Neural crest cell (in vitro differentiated cells): ENCODE data around the gene TMEM17. TPM values are rescaled to one million over a fixed set of nuclear protein-coding genes. Genes with fewer than 3 reads are reported as not detected.

ENCODE experiments used
- DNase-seq: peaks from one replicate; pipeline ENCODE4 v3.0.0; 2021; ENCODE audit warnings: low read depth, mixed read lengths, low spot score
- H3K27ac Mint-ChIP-seq: one replicate; pipeline ENCODE4 v1.8.0; 2021; ENCODE audit warnings: mild to moderate bottlenecking, mixed read lengths; ENCODE audit not compliant: unreplicated experiment
- H3K27me3 Mint-ChIP-seq: 2 replicates; pipeline ENCODE4 v1.8.0; 2021; ENCODE audit warnings: low read depth, mild to moderate bottlenecking, mixed read lengths
- H3K36me3 Mint-ChIP-seq: 2 replicates; pipeline ENCODE4 v1.8.0; 2021; ENCODE audit warnings: low read depth, mild to moderate bottlenecking, mixed read lengths
- H3K4me1 Mint-ChIP-seq: 2 replicates; pipeline ENCODE4 v1.8.0; 2021; ENCODE audit warnings: mixed read lengths
- H3K4me3 Mint-ChIP-seq: one replicate; pipeline ENCODE4 v1.8.0; 2021; ENCODE audit warnings: mild to moderate bottlenecking, mixed read lengths
- H3K9me3 Mint-ChIP-seq: 2 replicates; pipeline ENCODE4 v1.8.0; 2021; ENCODE audit warnings: mixed read lengths
- CTCF ChIP-seq: fragments of 200-600 bp; sonication (generic); conservative IDR thresholded peaks from 2 replicates; pipeline ENCODE4 v1.5.0; 2021; ENCODE audit warnings: antibody characterized with exemption, mild to moderate bottlenecking
- total RNA-seq: library from RNA; stranded (reverse); gene quantifications from 2 replicates; pipeline ENCODE4 v1.2.1, GENCODE V29; 2021

Gene TMEM17
- total RNA-seq, 1 donor from 2014 or later = 3.1 TPM

GRCh38 chr2:62474176-62474575 is 31.8 kb downstream of the TMEM17 start:
- Mint-ChIP-seq H3K4me1 (peaks cover 30% of the 10 kb centered on the region), H3K27me3 (peaks cover 5% of the 10 kb centered on the region)

GRCh38 chr2:62473246-62473827 is 32.7 kb downstream of the TMEM17 start:
- no peaks in the 10 kb centered on the region for H3K9me3 Mint-ChIP-seq
- peaks cover 5% of the 10 kb centered on the region for H3K27me3 Mint-ChIP-seq
- TF ChIP-seq CTCF = no peak
- H3K36me3 Mint-ChIP-seq = no peaks in the 10 kb centered on the region
- no peak for DNase-seq
- H3K27ac Mint-ChIP-seq = no peak overlapping the region
- H3K4me1 Mint-ChIP-seq = peaks cover 30% of the 10 kb centered on the region
- H3K4me3 Mint-ChIP-seq = no peak overlapping the region

More at GRCh38 chr2:62474176-62474575, 31.8 kb downstream of the TMEM17 start:
- DNase-seq = no peak
- Mint-ChIP-seq H3K36me3 (no peaks in the 10 kb centered on the region), H3K4me3 (no peak overlapping the region), H3K27ac (no peak overlapping the region), H3K9me3 (no peaks in the 10 kb centered on the region)
- no peak for TF ChIP-seq CTCF

GRCh38 chr2:62472312-62472711 is 33.7 kb downstream of the TMEM17 start:
- peaks cover 24% of the 10 kb centered on the region for H3K4me1 Mint-ChIP-seq
- no peak for TF ChIP-seq CTCF
- no peaks in the 10 kb centered on the region for H3K36me3 Mint-ChIP-seq
- peaks cover 5% of the 10 kb centered on the region for H3K27me3 Mint-ChIP-seq
- H3K4me3 Mint-ChIP-seq = no peak overlapping the region
- H3K9me3 Mint-ChIP-seq = no peaks in the 10 kb centered on the region
- H3K27ac Mint-ChIP-seq = no peak overlapping the region
- no peak for DNase-seq

- TF ChIP-seq CTCF = no peak
- H3K27ac Mint-ChIP-seq = no peak overlapping the region
- H3K9me3 Mint-ChIP-seq = no peaks in the 10 kb centered on the region
- no peaks in the 10 kb centered on the region for H3K36me3 Mint-ChIP-seq
- DNase-seq = no peak
- peaks cover 24% of the 10 kb centered on the region for H3K4me1 Mint-ChIP-seq
- H3K4me3 Mint-ChIP-seq = no peak overlapping the region
- peaks cover 5% of the 10 kb centered on the region for H3K27me3 Mint-ChIP-seq
Observed at GRCh38 chr2:62471816-62472215, 34.2 kb downstream of the TMEM17 start.

- no peak for TF ChIP-seq CTCF
- Mint-ChIP-seq H3K27me3 (peaks cover 3% of the 10 kb centered on the region), H3K27ac (no peak overlapping the region), H3K9me3 (no peaks in the 10 kb centered on the region), H3K4me1 (peaks cover 21% of the 10 kb centered on the region), H3K36me3 (no peaks in the 10 kb centered on the region), H3K4me3 (no peak overlapping the region)
- DNase-seq = no peak
Observed at GRCh38 chr2:62471404-62471803, 34.6 kb downstream of the TMEM17 start.
